Measurements from ENCODE around the gene PTH1R. TPM values are rescaled to one million over a fixed set of nuclear protein-coding genes. Genes with fewer than 3 reads are reported as not detected.

Gene PTH1R
- total RNA-seq, 8 experiments from 2014 or later: 0.46 to 7.8 (median 0.97) TPM; not detected in 2

DNA sequence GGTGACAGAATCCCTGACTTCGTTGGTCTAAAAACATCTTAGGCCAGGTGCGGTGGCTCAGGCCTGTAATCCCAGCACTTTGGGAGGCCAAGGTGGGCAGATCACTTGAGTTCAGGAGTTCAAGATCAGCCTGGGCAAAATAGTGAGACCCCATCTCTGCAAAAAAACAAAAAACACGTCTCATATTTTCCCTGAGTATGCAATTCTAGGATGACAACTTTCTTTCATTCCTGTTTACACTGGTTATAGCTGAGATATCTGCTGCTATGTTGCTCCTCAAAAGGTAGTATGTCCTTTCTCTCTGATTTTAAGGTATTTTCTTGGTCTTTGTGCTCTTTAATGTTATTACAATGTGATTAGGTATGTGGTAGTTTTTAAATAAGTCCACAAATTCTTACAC is 39.3 kb downstream of the PTH1R start:
- no peak for ATAC-seq (replicated peaks in 6 of 8)
- no peak overlapping the region for H3K4me3 ChIP-seq
- H3K4me1 ChIP-seq (replicated peaks in 1 of 2): no peaks in the 10 kb centered on the region
- in situ Hi-C loops (cut with MboI; ENCODE audit: low pct_unique_long_range_greater_than_20kb in 2 of 9, low sequenced_read_pairs in 9 of 9, unreplicated experiment in 9 of 9): loop anchor here in 2 of 9 experiments (25.0 kb wide), 2 partner anchors 204 to 429 kb away; partner anchors contain the start of genes PRSS50 (in 2 of the 2), TMIE (in 2 of the 2) and RTP3 (in 1 of the 2)
- 0 to 100% (median 96%) methylated on average over 1 to 3 of the region's 3 CpGs; no CpG with 5 or more reads in 5 of the 10 experiments for WGBS, 10 experiments
- no peak overlapping the region for H3K27ac ChIP-seq

DNA sequence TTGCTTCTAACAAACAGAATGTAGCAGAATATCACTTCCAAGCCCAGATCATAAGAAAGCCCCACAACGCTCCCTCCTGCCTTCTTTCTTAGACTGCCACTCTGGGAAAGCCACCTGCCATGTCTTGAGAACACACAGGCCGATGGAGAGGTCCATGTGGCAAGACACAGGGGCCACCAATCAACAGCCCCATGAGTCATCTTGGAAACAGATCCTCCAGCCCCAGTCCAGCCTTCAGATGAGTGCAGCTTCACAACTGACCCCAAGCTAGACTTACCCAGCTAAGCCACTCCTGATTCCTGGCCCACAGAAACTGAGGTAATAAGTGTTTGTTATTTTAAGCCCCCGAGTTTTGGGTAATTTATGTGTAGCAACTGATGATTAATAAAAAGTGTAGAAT is 39.7 kb downstream of the PTH1R start:
- Histone ChIP-seq H3K27ac (no peak overlapping the region), H3K4me3 (no peak overlapping the region), H3K4me1 (replicated peaks in 1 of 2) (no peaks in the 10 kb centered on the region)
- no peak for ATAC-seq (replicated peaks in 6 of 8)
- in situ Hi-C loops (cut with MboI; ENCODE audit: low pct_unique_long_range_greater_than_20kb in 2 of 9, low sequenced_read_pairs in 9 of 9, unreplicated experiment in 9 of 9): loop anchor here in 2 of 9 experiments (25.0 kb wide), 2 partner anchors 205 to 430 kb away; partner anchors contain the start of genes PRSS50 (in 2 of the 2), TMIE (in 2 of the 2) and RTP3 (in 1 of the 2)
- 42 to 100% (median 92%) methylated on average over 1 to 3 of the region's 3 CpGs; no CpG with 5 or more reads in 1 of the 10 experiments for WGBS, 10 experiments

DNA sequence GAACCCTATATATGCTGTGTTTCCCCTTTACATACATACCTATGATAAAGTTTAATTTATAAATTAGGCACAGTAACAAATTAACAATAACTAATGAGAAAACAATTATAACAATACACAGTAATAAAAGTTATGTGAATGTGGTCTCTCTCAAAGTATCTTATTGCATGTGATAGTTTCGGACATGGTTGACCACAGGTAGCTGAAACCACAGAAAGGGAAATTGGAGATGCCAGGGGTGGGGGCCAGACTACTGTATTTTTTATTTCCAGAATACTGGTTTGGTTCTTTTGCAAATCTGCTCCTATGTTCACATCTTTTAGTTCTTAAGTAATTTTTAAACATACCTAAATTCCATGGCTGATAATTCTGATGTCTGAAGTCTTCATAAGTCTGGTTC is 40.7 kb downstream of the PTH1R start:
- no peaks in the 10 kb centered on the region for H3K4me1 ChIP-seq (replicated peaks in 1 of 2)
- H3K4me3 ChIP-seq: no peak overlapping the region
- in situ Hi-C loops (cut with MboI; ENCODE audit: low pct_unique_long_range_greater_than_20kb in 2 of 9, low sequenced_read_pairs in 9 of 9, unreplicated experiment in 9 of 9): loop anchor here in 2 of 9 experiments (25.0 kb wide), 2 partner anchors 206 to 431 kb away; partner anchors contain the start of genes PRSS50 (in 2 of the 2), TMIE (in 2 of the 2) and RTP3 (in 1 of the 2)
- no peak overlapping the region for H3K27ac ChIP-seq
- 100% methylated on average over 1 of the region's 1 CpG; no CpG with 5 or more reads in 5 of the 10 experiments for WGBS, 10 experiments
- ATAC-seq (replicated peaks in 6 of 8): no peak

DNA sequence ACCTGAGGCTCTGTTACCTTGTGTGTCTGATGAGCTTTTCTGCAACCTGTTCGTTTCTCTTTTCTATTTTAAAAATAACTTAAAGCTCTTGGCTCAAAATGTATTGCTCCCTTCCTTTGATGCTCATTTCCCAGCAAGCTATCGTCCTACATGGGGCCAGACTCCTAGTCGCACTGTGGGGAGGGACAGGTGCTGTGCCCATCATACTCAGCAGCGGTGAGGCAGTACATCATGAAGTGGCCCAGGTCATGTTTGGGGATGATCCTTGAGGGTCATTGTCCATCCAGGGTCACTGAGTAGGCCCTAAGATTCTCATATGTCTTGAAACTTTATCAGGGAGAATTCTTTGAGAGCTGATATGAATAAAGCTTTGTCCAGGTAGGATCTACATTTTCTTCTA is 41.1 kb downstream of the PTH1R start:
- Histone ChIP-seq H3K4me1 (replicated peaks in 1 of 2) (no peaks in the 10 kb centered on the region), H3K27ac (no peak overlapping the region), H3K4me3 (no peak overlapping the region)
- no peak for ATAC-seq (replicated peaks in 6 of 8)
- 80 to 100% (median 100%) methylated on average over 1 to 4 of the region's 4 CpGs; no CpG with 5 or more reads in 1 of the 10 experiments for WGBS, 10 experiments
- in situ Hi-C loops (cut with MboI; ENCODE audit: low pct_unique_long_range_greater_than_20kb in 2 of 9, low sequenced_read_pairs in 9 of 9, unreplicated experiment in 9 of 9): loop anchor here in 2 of 9 experiments (25.0 kb wide), 2 partner anchors 206 to 431 kb away; partner anchors contain the start of genes PRSS50 (in 2 of the 2), TMIE (in 2 of the 2) and RTP3 (in 1 of the 2)

DNA sequence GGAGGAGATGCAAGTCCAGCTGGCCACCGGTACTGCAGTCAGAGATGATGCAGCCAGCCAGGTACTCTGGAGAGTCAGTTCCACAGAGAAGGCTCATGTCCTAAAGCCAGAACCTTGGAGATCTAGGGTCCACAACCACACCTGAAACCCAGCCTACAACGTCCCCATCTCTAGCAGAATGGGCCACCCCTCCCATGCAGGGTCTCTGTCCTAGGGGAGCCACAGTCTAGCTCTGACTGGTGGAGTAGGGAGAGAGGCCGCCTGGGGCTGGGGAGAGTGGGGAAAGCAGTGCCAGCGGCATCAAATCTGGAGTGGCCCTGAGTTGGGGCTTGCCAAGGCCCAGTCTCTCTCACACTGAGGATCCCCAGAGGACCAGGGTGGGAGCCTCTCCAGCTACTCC is 43.5 kb downstream of the PTH1R start:
- H3K27ac ChIP-seq: no peak overlapping the region
- no peak overlapping the region for H3K4me3 ChIP-seq
- no peaks in the 10 kb centered on the region for H3K4me1 ChIP-seq (replicated peaks in 1 of 2)
- 100% methylated on average over 1 to 2 of the region's 4 CpGs; no CpG with 5 or more reads in 7 of the 10 experiments for WGBS, 10 experiments
- in situ Hi-C loops (cut with MboI; ENCODE audit: low pct_unique_long_range_greater_than_20kb in 2 of 9, low sequenced_read_pairs in 9 of 9, unreplicated experiment in 9 of 9): loop anchor here in 2 of 9 experiments (25.0 kb wide), 2 partner anchors 209 to 434 kb away; partner anchors contain the start of genes PRSS50 (in 2 of the 2), TMIE (in 2 of the 2) and RTP3 (in 1 of the 2)
- ATAC-seq (replicated peaks in 6 of 8): no peak

DNA sequence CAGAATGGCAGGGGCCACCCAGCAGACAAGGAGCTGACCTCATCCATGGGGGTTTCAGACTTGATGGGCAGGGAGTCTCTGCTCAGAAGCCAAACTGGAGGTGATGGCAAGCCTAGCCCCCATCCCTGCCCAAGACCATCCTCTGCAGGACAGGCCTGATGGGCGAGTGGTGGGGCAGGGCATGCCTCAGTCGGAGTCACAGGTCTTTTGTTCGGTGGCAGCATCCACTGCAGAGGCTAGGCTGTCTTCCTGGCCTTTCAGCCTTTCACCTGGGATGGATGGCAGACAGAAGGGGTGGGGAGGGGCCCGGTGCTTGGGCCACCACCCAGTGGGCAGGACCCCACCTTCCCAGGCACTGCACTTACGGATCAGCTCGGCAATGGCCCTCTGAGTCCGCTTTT is 44.4 kb downstream of the PTH1R start:
- in situ Hi-C loops (cut with MboI; ENCODE audit: low pct_unique_long_range_greater_than_20kb in 2 of 9, low sequenced_read_pairs in 9 of 9, unreplicated experiment in 9 of 9): loop anchor here in 2 of 9 experiments (25.0 kb wide), 2 partner anchors 210 to 435 kb away; partner anchors contain the start of genes PRSS50 (in 2 of the 2), TMIE (in 2 of the 2) and RTP3 (in 1 of the 2)
- H3K4me1 ChIP-seq (replicated peaks in 1 of 2): no peaks in the 10 kb centered on the region
- 94 to 100% methylated on average over 3 of the region's 7 CpGs; no CpG with 5 or more reads in 8 of the 10 experiments for WGBS, 10 experiments
- H3K4me3 ChIP-seq: no peak overlapping the region
- no peak overlapping the region for H3K27ac ChIP-seq
- ATAC-seq (replicated peaks in 6 of 8): no peak

DNA sequence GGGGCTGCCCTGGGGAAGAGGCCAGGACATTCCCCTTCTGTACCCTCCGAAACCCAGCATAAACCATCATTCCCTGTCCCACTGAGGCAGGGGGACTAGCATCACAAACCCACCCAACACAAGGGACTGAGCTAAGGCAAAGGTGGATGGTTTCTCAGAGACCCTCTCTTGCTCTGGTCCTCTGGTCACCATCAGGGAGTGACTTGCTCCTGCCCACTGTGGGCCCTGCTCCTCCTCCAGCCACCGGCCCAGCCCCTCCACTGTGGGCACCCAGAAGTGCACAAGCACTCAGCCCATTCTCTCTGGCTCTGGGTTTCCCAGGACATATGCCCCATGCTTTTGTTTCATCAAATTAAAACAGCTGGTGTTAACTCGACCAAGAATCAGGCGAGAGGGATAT is 44.9 kb downstream of the PTH1R start:
- ATAC-seq (replicated peaks in 6 of 8): no peak

DNA sequence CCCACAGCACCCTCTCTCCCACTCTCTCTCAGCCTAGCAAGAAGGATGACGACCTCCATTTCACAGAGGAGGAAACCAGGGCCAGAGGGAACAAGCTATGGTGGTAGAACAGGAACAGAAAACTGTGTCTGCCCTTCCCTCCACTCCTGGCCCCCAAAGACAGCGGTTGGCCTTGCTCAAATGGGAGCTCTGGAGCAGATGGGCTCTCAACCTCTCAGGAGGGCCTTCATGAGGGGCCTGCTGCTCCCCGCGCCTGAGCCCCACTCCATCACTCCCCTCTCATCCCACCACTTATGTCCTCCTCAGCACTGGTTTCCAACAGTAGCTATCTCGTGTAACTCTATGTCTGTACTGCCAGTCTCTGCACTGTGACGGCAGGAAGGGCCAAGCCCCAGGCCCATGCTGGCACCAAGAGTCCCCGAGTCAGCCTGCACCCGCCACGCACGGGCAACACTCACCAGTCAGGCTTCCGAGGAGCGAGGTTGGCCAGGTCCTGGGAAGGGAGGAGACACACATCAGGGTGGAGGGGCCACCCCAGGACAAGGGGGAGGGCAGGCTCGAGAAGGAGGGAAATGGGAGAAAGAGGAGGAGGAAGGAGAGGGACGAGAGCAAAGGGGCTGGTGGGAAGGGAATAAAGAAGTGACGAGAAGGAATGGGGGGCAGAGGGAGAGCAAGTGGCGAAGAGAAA is 45.5 kb downstream of the PTH1R start:
- Histone ChIP-seq H3K27ac (no peak overlapping the region), H3K4me1 (replicated peaks in 1 of 2) (no peaks in the 10 kb centered on the region)
- 80 to 100% (median 100%) methylated on average over 1 to 7 of the region's 16 CpGs; no CpG with 5 or more reads in 6 of the 10 experiments for WGBS, 10 experiments

More for the DNA sequence above, 44.9 kb downstream of the PTH1R start:
- in situ Hi-C loops (cut with MboI; ENCODE audit: low pct_unique_long_range_greater_than_20kb in 2 of 9, low sequenced_read_pairs in 9 of 9, unreplicated experiment in 9 of 9): loop anchor here in 2 of 9 experiments (25.0 kb wide), 2 partner anchors 210 to 435 kb away; partner anchors contain the start of genes PRSS50 (in 2 of the 2), TMIE (in 2 of the 2) and RTP3 (in 1 of the 2)
- no peak overlapping the region for H3K4me3 ChIP-seq
- no peaks in the 10 kb centered on the region for H3K4me1 ChIP-seq (replicated peaks in 1 of 2)
- 70 to 100% (median 86%) methylated on average over 1 to 2 of the region's 4 CpGs; no CpG with 5 or more reads in 6 of the 10 experiments for WGBS, 10 experiments
- H3K27ac ChIP-seq: no peak overlapping the region

DNA sequence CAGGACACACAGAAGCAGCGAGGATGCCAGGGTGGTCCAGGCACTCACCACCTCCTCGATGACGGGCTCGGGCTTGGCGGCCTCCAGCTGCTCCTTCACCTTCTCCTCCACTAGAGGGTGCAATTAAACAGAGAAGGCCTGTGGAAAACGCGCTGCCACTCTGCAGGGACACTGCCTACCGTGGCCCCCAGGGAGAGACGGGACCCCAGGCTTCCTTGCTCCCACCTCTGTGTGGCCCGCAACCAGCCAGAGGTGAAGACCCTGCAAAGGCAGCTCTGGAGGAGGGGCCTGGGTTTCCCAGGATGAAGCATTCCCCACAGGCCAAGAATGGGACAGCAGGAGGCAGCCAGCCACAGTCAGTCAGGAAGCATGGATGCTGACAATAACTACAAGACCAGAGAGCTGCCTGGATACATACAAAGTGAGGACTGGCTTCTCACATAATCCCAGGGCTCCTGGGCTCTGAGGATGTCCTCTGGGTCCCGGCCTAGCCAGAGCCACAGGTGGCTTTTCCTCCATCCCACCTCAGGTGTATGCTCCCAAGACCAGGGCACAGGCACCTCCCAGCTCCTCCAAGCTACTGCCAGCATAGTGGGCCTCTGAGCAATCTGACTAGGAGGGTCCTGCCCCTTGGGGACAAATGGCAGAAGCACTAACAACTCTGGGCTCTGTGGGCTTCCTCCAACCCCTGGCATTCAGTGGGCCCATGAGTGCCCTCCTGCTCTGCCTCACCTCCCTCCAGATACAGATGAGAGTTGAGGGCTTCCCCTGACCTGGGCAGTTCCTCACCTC is 46.2 kb downstream of the PTH1R start:
- H3K4me3 ChIP-seq: no peak overlapping the region
- WGBS, 10 experiments: 67 to 93% (median 77%) methylated on average over 1 to 3 of the region's 11 CpGs; no CpG with 5 or more reads in 6 of the 10 experiments
- peak in 6 of 8 experiments; percentile 23 to 71 (median 36) for ATAC-seq (replicated peaks in 6 of 8)
- in situ Hi-C loops (cut with MboI; ENCODE audit: low pct_unique_long_range_greater_than_20kb in 2 of 9, low sequenced_read_pairs in 9 of 9, unreplicated experiment in 9 of 9): loop anchor here in 2 of 9 experiments (25.0 kb wide), 2 partner anchors 211 to 436 kb away; partner anchors contain the start of genes PRSS50 (in 2 of the 2), TMIE (in 2 of the 2) and RTP3 (in 1 of the 2)
- H3K4me1 ChIP-seq (replicated peaks in 1 of 2): no peaks in the 10 kb centered on the region
- no peak overlapping the region for H3K27ac ChIP-seq

More for the DNA sequence above, 45.5 kb downstream of the PTH1R start:
- no peak for ATAC-seq (replicated peaks in 6 of 8)
- in situ Hi-C loops (cut with MboI; ENCODE audit: low pct_unique_long_range_greater_than_20kb in 2 of 9, low sequenced_read_pairs in 9 of 9, unreplicated experiment in 9 of 9): loop anchor here in 2 of 9 experiments (25.0 kb wide), 2 partner anchors 211 to 436 kb away; partner anchors contain the start of genes PRSS50 (in 2 of the 2), TMIE (in 2 of the 2) and RTP3 (in 1 of the 2)
- no peak overlapping the region for H3K4me3 ChIP-seq

DNA sequence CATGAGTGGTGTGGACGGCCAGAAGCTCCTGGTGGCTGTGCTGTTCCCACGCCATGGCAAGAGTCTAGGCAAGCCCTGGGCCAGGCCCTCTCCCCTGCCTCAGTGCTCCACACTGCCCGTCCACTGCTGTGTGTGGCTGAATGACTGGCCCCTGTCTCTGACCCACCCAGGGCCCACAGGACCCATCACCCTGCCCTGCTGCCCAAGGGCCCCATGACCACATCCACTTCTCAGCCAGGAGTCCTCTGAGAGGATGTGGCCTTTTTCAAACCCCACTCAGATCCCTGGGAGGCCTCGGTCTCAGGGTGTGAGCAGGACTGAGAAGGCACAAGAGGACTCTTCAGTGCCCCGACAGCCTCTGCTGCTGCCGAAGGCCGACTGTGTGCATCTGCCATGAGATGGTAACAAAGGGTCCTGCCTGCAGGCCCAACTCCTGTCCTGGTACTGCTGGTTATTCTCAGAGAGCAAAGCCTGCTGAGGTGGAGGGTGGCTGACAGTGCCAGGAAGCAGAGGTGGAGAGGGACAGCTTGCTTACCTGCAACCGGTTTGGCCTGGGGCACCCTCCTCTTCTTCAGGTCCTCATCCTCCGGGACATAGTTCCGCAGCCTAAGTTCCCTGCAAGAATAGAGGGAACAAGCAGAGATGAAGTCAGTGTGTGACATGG is 47.5 kb downstream of the PTH1R start:
- H3K27ac ChIP-seq: no peak overlapping the region
- WGBS, 10 experiments: 83 to 100% (median 97%) methylated on average over 1 to 3 of the region's 10 CpGs; no CpG with 5 or more reads in 6 of the 10 experiments
- H3K4me1 ChIP-seq (replicated peaks in 1 of 2): no peaks in the 10 kb centered on the region
- ATAC-seq (replicated peaks in 6 of 8): no peak
- no peak overlapping the region for H3K4me3 ChIP-seq
- in situ Hi-C loops (cut with MboI; ENCODE audit: low pct_unique_long_range_greater_than_20kb in 2 of 9, low sequenced_read_pairs in 9 of 9, unreplicated experiment in 9 of 9): loop anchor here in 2 of 9 experiments (25.0 kb wide), 2 partner anchors 213 to 438 kb away; partner anchors contain the start of genes PRSS50 (in 2 of the 2), TMIE (in 2 of the 2) and RTP3 (in 1 of the 2)

DNA sequence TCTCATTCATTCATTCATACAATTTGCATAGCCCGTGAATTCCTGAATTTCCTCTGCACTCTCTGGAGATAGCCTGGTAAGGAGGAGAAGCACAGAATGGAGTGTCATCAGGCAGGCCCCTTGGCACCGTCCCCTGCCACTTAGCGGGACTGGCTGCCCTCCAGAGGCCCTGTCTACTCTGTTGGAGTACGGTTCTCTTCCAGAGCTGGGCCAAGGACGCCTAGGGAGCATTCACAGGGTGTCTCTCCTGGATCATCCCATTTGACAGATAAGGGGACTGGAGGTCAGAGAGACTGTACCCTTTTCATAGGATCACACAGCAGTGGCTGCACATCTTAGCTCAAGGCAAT is 48.0 kb downstream of the PTH1R start:
- Histone ChIP-seq H3K4me1 (replicated peaks in 1 of 2) (no peaks in the 10 kb centered on the region), H3K4me3 (no peak overlapping the region), H3K27ac (no peak overlapping the region)
- in situ Hi-C loops (cut with MboI; ENCODE audit: low pct_unique_long_range_greater_than_20kb in 2 of 9, low sequenced_read_pairs in 9 of 9, unreplicated experiment in 9 of 9): no loop called here
- 20 to 100% (median 86%) methylated on average over 1 to 5 of the region's 5 CpGs; no CpG with 5 or more reads in 2 of the 10 experiments for WGBS, 10 experiments
- peak in 1 of 8 experiments; percentile 12 for ATAC-seq (replicated peaks in 6 of 8)

DNA sequence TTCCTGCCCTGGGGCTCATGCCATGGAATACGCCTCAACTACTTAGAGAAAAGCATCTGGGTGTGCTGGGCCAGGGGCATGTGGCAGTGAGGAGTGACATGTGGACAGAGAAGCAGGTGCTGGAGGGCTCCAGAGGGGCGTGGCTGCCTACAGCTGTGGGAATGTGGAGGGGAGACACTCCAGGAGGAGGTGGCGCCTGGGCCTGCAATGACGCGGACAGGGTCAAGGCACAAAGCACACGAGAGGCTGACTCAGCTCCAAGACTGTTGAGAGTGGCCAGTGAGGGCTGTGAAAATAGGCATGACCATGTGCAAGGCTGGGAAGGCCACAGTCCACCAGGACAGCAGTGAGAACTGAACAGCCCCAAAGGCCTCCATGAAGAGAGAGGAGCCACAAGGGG is 48.5 kb downstream of the PTH1R start:
- WGBS, 10 experiments: 14 to 100% (median 75%) methylated on average over 1 to 2 of the region's 6 CpGs; no CpG with 5 or more reads in 6 of the 10 experiments
- in situ Hi-C loops (cut with MboI; ENCODE audit: low pct_unique_long_range_greater_than_20kb in 2 of 9, low sequenced_read_pairs in 9 of 9, unreplicated experiment in 9 of 9): no loop called here
- peak; percentile 50 to 90 (median 72) for ATAC-seq (replicated peaks in 6 of 8)
- Histone ChIP-seq H3K27ac (peak overlapping the region in 1 of 2 donors; percentile 44), H3K4me3 (no peak overlapping the region), H3K4me1 (replicated peaks in 1 of 2) (no peaks in the 10 kb centered on the region)
